ENCODE measurements around the gene CNGA3. TPM values are rescaled to one million over a fixed set of nuclear protein-coding genes. Genes with fewer than 3 reads are reported as not detected.

Gene CNGA3
- total RNA-seq, 2 experiments from 2014 or later = not detected

GRCh38 chr2:98419977-98420725 lies 73.9 kb downstream of the CNGA3 start:
- intact Hi-C loops (cut with micrococcal nuclease; ENCODE audit: unreplicated experiment) = loop anchor here (10.0 kb wide), 1 partner anchor 415 kb away; no protein-coding TSS in a partner anchor
- Histone ChIP-seq H3K4me2 (ENCODE audit: low read length) (no peak overlapping the region), H3K4me1 (ENCODE audit: insufficient read depth, low read length, poor library complexity, severe bottlenecking) (no peaks in the 10 kb centered on the region), H4K20me1 (ENCODE audit: insufficient read depth, low read length) (no peaks in the 10 kb centered on the region), H3K27ac (ENCODE audit: low read depth, low read length, poor library complexity, severe bottlenecking) (no peak overlapping the region), H3K36me3 (ENCODE audit: insufficient read depth, low read length) (no peaks in the 10 kb centered on the region), H3K9me3 (ENCODE audit: low read length) (no peaks in the 10 kb centered on the region), H3K79me2 (ENCODE audit: insufficient read depth, low read depth, low read length) (no peaks in the 10 kb centered on the region), H2AFZ (ENCODE audit: low read length) (no peak overlapping the region), H3K9me2 (ENCODE audit: insufficient read depth, low read length) (no peaks in the 10 kb centered on the region), H3K4me3 (ENCODE audit: low read depth, low read length, poor library complexity, severe bottlenecking) (no peak overlapping the region)
- no peak for TF ChIP-seq CTCF (conservative IDR thresholded peaks at IDR 0.05; ENCODE audit: low read length)
- no peak for TF ChIP-seq EZH2phosphoT487 (IDR thresholded peaks at IDR 0.05; ENCODE audit: borderline replicate concordance, low read depth, low read length)
- ChIA-PET CTCF (ENCODE audit: unreplicated experiment) (no interaction called here), POLR2A (no interaction called here)
- BruUV-seq (replicated peaks) = no TSS peak
- DNase-seq (ENCODE audit: low spot score) = no peak

- intact Hi-C loops (cut with micrococcal nuclease; ENCODE audit: unreplicated experiment) = no loop called here
- no peaks in the 10 kb centered on the region for H3K9me2 ChIP-seq (ENCODE audit: insufficient read depth, low read length)
- ChIA-PET POLR2A (no interaction called here), CTCF (ENCODE audit: unreplicated experiment) (no interaction called here)
- H2AFZ ChIP-seq (ENCODE audit: low read length) = no peak overlapping the region
- H3K36me3 ChIP-seq (ENCODE audit: insufficient read depth, low read length) = no peaks in the 10 kb centered on the region
- no peaks in the 10 kb centered on the region for H3K9me3 ChIP-seq (ENCODE audit: low read length)
- no peak for DNase-seq (ENCODE audit: low spot score)
- no peak overlapping the region for H3K27ac ChIP-seq (ENCODE audit: low read depth, low read length, poor library complexity, severe bottlenecking)
- no TSS peak for BruUV-seq (replicated peaks)
- no peaks in the 10 kb centered on the region for H3K4me1 ChIP-seq (ENCODE audit: insufficient read depth, low read length, poor library complexity, severe bottlenecking)
- TF ChIP-seq EZH2phosphoT487 (IDR thresholded peaks at IDR 0.05; ENCODE audit: borderline replicate concordance, low read depth, low read length) = no peak
- TF ChIP-seq CTCF (conservative IDR thresholded peaks at IDR 0.05; ENCODE audit: low read length) = no peak
- no peaks in the 10 kb centered on the region for H3K79me2 ChIP-seq (ENCODE audit: insufficient read depth, low read depth, low read length)
- no peak overlapping the region for H3K4me2 ChIP-seq (ENCODE audit: low read length)
- no peaks in the 10 kb centered on the region for H4K20me1 ChIP-seq (ENCODE audit: insufficient read depth, low read length)
- H3K4me3 ChIP-seq (ENCODE audit: low read depth, low read length, poor library complexity, severe bottlenecking) = no peak overlapping the region
These were observed 76.2 kb downstream of the CNGA3 start for GRCh38 chr2:98422449-98422848.

- Histone ChIP-seq H3K9me2 (ENCODE audit: insufficient read depth, low read length) (no peaks in the 10 kb centered on the region), H3K36me3 (ENCODE audit: insufficient read depth, low read length) (no peaks in the 10 kb centered on the region), H2AFZ (ENCODE audit: low read length) (no peak overlapping the region), H3K4me3 (ENCODE audit: low read depth, low read length, poor library complexity, severe bottlenecking) (no peak overlapping the region), H3K79me2 (ENCODE audit: insufficient read depth, low read depth, low read length) (no peaks in the 10 kb centered on the region), H3K27ac (ENCODE audit: low read depth, low read length, poor library complexity, severe bottlenecking) (no peak overlapping the region), H4K20me1 (ENCODE audit: insufficient read depth, low read length) (no peaks in the 10 kb centered on the region), H3K4me2 (ENCODE audit: low read length) (no peak overlapping the region), H3K4me1 (ENCODE audit: insufficient read depth, low read length, poor library complexity, severe bottlenecking) (no peaks in the 10 kb centered on the region), H3K9me3 (ENCODE audit: low read length) (0 out of 2 replicates have a peak, but pooled peaks cover 2% of the 10 kb centered on the region)
- TF ChIP-seq CTCF (conservative IDR thresholded peaks at IDR 0.05; ENCODE audit: low read length) (no peak), EZH2phosphoT487 (IDR thresholded peaks at IDR 0.05; ENCODE audit: borderline replicate concordance, low read depth, low read length) (no peak)
- no peak for DNase-seq (ENCODE audit: low spot score)
- CTCF ChIA-PET (ENCODE audit: unreplicated experiment) = no interaction called here
- BruUV-seq (replicated peaks) = no TSS peak
- POLR2A ChIA-PET = no interaction called here
- intact Hi-C loops (cut with micrococcal nuclease; ENCODE audit: unreplicated experiment) = no loop called here
These were observed 80.5 kb downstream of the CNGA3 start for GRCh38 chr2:98426771-98427170.

Measured in OCI-LY7 (cell line).